Measurements from ENCODE around the gene COL1A1.

COL1A1 gene

GRCh38 chr17:50146230-50146926 is 55.1 kb downstream of the COL1A1 start:
- no peak for DNase-seq
- Histone ChIP-seq H3K36me3 (peaks cover 34 to 47% (median 40%) of the 10 kb centered on the region in 3 donors), H3K27me3 (no peaks in the 10 kb centered on the region), H3K27ac (peak overlapping the region; percentile 91 to 93), H3K4me1 (peaks cover 0 to 53% (median 36%) of the 10 kb centered on the region in 4 donors), H3K4me3 (peak overlapping the region; percentile 74 to 84), H3K9me3 (no peaks in the 10 kb centered on the region)
- no peak for TF ChIP-seq CTCF (IDR thresholded peaks at IDR 0.05)
- intact Hi-C loops (cut with DNase I; ENCODE audit: low total_unique reads), result no loop called here

- H3K27ac ChIP-seq, result peak overlapping the region; percentile 91 to 93
- DNase-seq, result no peak
- peak overlapping the region; percentile 74 to 84 for H3K4me3 ChIP-seq
Measured at GRCh38 chr17:50145532-50146229, 55.8 kb downstream of the COL1A1 start.

DNA sequence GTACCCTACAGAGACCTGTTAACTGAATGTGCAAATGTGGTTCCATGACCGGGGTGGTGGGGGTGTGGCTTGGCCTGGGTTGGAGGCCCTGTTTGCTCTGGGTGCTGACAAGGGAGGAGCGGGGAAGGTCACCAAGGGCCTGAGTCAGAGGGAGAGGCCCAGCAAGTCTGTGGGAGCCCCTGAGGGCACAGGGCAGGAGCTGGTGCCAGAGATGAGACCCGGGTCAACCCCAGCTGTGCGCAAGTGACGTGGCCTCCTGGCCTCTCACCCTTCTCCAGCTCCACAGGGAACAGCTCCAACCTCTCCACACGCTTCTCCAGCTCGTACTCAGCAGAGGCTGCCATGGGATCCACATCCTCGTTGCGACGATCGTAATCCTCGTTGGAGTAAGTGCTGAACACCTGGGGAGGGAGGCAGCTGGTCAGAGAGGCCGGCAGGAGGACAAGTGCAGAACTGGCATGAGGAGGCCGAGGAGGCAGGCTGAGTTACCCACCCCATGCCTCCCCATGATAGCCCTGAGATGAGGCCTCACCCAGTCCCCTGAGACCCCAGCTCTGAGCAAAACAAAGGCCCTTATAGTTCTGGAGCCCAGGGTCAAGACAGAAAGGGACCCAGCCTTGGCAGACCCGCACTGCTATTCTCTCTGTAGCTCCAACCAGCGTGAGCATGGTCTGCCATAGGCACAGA is 56.4 kb downstream of the COL1A1 start:
- H3K4me1 ChIP-seq, result peaks cover 0 to 49% (median 39%) of the 10 kb centered on the region in 4 donors
- no peak overlapping the region for H3K4me3 ChIP-seq
- no peaks in the 10 kb centered on the region for H3K9me3 ChIP-seq
- peak overlapping the region; percentile 91 to 93 for H3K27ac ChIP-seq
- peaks cover 40 to 61% (median 52%) of the 10 kb centered on the region in 3 donors for H3K36me3 ChIP-seq
- H3K27me3 ChIP-seq, result no peaks in the 10 kb centered on the region
- no peak for DNase-seq
- TF ChIP-seq CTCF (IDR thresholded peaks at IDR 0.05), result no peak
- intact Hi-C loops (cut with DNase I; ENCODE audit: low total_unique reads), result no loop called here

More at GRCh38 chr17:50145532-50146229, 55.8 kb downstream of the COL1A1 start:
- no peak for TF ChIP-seq CTCF (IDR thresholded peaks at IDR 0.05)
- intact Hi-C loops (cut with DNase I; ENCODE audit: low total_unique reads), result no loop called here
- peaks cover 0 to 49% (median 36%) of the 10 kb centered on the region in 4 donors for H3K4me1 ChIP-seq
- no peaks in the 10 kb centered on the region for H3K27me3 ChIP-seq
- no peaks in the 10 kb centered on the region for H3K9me3 ChIP-seq
- peaks cover 34 to 54% (median 47%) of the 10 kb centered on the region in 3 donors for H3K36me3 ChIP-seq

- peak overlapping the region in 1 of 2 donors; percentile 91 for H3K27ac ChIP-seq
- no peak overlapping the region for H3K4me3 ChIP-seq
- peaks cover 44 to 68% (median 56%) of the 10 kb centered on the region in 3 donors for H3K36me3 ChIP-seq
- no peaks in the 10 kb centered on the region for H3K9me3 ChIP-seq
- TF ChIP-seq CTCF (IDR thresholded peaks at IDR 0.05), result no peak
- intact Hi-C loops (cut with DNase I; ENCODE audit: low total_unique reads), result no loop called here
- no peak for DNase-seq
- peaks cover 0 to 48% (median 40%) of the 10 kb centered on the region in 4 donors for H3K4me1 ChIP-seq
- H3K27me3 ChIP-seq, result no peaks in the 10 kb centered on the region
Measured at GRCh38 chr17:50144355-50144754, 57.1 kb downstream of the COL1A1 start.

DNA sequence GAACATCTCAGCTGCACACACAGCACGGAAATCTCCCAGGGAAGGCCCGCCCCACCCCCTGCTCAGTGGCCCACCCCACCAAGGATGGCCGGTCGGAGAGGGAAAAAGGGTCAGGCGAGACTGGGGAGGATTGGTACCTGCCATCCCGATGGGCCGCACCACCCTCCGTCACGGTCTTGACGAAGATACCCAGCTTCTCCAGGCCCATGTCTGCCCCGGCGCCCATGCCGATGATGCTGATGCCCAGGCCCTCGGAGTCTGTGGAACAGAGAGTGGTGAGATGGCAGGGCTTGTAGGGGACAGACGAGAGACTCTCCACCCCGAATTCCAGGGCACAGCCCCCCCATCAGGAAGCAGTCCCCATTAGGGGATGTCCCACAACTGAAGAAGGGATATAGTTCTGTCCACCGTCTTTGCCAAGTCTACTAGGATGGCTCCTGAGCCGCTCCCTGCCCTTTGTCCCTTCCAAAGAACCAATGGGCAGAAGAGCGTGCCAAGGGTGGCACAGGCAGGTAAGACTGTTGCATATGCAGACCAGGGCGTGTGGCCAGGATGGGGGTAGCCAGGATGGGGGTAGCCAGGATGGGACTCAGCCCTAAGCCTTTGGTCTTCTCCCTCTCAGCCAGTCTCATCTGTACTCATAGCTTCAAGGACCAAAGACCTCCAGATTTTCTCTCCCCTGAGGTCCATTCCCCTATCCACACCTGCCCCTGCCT is 57.8 kb downstream of the COL1A1 start:
- intact Hi-C loops (cut with DNase I; ENCODE audit: low total_unique reads), result no loop called here
- Histone ChIP-seq H3K9me3 (no peaks in the 10 kb centered on the region), H3K27me3 (no peaks in the 10 kb centered on the region), H3K4me1 (peaks cover 0 to 47% (median 39%) of the 10 kb centered on the region in 4 donors), H3K4me3 (no peak overlapping the region), H3K36me3 (peaks cover 51 to 75% (median 64%) of the 10 kb centered on the region in 3 donors), H3K27ac (peak overlapping the region in 1 of 2 donors; percentile 6)
- no peak for TF ChIP-seq CTCF (IDR thresholded peaks at IDR 0.05)
- DNase-seq, result no peak

All from tibial artery (tissue), 4 donors.